Activated T-helper 1 cell treated with anti-CD3 and anti-CD28 coated beads, Interleukin-2, amount 50 U/mL, for 16 hours (primary cell): ENCODE measurements around the gene NPSR1.
"Not testable (repeated sequence)": the region's sequence is repeated elsewhere in the genome, so short reads cannot be mapped to it uniquely, and the experiment has no call there.

Source experiments
- DNase-seq, 2 donors: peaks; one replicate each; pipeline ENCODE4 v3.0.0-alpha.2; 2020; ENCODE audit warnings: low read depth in 1 of 2, low spot score in 1 of 2

NPSR1 gene

DNA sequence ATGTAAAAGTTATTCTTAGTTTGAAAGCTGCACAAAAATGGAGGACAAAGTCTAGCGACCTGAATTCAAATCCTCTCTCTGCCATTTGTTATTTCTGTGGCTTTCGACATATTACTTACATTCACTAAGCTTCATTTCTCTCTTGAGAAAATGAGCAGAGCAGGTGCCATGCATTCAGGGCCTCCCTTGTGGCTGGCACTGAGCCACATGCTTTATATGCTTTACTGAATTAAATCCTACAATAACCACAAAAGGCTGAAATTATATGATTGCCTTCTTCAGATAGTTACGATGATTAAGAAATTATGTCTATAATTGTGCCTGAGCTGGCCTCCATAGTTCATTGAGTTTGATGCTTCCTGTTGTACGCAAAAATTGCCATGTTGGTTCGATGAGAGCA lies 98.7 kb downstream of the NPSR1 start:
- DNase-seq, result no peak

DNA sequence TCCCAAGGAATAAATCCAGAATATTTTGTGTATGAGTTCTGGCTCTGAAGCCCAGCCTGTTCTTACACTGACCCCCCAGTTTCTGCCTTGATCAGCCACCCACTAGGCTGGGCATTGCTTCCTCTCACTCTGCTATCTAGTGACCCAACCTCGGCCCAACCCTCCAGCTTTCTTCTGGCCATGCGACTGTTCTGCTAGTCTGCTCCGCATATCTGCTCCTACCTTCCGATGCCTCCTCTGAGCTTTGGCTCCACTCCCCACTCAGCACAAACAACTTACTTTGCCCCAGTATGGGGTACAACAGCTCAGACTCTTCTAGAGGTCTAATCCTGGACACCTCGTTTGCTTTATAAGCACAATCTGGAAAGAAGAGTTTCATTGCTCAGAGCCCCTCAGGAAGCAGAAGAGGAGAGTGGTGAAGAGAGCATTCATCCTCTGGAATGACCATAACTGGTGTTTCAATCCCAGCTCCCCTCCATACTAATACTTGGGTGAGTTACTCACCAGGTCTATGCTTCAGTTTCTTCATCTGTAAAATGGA lies 99.6 kb downstream of the NPSR1 start:
- DNase-seq, result no peak

GRCh38 chr7:34758111-34758601 lies 100.1 kb downstream of the NPSR1 start:
- DNase-seq, result no peak

DNA sequence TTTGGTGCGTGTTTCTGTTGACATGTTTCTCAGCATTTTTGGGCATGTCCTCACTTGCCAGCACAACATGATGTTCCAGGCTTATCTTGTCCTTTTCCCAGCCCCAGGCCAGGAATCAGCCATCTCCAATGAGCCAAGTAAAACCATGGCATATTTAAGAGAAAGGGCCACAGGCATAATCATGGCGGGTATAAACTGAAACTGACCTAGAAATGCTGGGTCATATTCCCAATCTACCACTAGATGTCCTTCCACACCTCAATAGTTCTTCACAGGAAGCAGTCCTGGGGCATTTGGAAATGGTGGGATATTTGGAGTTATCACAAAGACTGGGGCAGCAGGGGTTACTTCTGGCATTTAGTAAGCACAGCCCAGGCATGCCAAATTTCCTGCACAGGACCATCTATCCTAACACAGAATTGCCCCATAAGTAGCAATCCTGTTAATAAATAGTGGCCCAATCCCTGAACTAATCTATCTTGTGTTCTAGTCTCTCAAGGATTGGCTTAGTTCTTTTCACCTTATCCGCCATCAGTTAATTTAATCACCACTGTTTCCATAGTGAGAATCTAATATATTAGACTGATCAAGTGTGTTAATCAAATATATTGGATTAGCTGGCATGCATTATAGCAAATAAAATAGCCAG lies 101.6 kb downstream of the NPSR1 start:
- DNase-seq, result no peak

DNA sequence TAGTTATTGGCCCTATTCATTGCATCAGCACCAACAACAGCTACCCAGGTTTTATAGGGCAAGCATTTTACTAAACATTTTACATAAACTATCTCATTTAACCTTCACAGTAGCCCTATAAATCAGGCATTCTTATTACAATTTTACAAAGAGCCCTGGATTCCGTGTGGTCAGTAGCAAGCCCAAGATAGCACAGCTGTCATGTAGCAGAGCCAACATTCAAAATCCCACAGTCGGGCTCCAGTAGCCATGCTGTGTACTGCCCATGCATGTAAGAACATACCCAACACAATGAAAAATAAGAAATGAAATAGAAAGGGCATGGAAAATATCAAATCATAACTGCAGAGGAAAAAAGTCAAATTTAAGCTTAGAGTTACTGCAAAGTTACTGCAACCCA lies 102.3 kb downstream of the NPSR1 start:
- no peak for DNase-seq

GRCh38 chr7:34761206-34761605 lies 103.2 kb downstream of the NPSR1 start:
- no peak for DNase-seq

DNA sequence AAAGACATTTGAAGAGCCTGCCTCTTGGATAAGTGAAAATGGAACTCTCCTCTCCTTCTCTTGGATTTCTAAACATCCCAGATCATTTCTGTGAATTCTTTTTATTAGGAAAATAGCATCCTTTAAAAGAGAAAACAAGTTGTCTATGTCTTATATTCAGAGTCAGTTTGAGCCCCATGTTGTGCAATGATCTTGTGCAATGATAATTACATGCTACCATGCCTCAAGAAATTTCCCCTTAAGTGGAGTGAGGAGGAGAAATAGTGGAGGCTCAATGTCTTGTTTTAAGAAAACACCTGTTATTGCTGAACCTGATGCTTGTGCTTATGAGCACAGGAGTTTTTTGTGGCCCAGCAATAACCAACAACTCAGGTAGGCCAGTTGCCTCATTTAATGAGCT lies 103.6 kb downstream of the NPSR1 start:
- no peak for DNase-seq

DNA sequence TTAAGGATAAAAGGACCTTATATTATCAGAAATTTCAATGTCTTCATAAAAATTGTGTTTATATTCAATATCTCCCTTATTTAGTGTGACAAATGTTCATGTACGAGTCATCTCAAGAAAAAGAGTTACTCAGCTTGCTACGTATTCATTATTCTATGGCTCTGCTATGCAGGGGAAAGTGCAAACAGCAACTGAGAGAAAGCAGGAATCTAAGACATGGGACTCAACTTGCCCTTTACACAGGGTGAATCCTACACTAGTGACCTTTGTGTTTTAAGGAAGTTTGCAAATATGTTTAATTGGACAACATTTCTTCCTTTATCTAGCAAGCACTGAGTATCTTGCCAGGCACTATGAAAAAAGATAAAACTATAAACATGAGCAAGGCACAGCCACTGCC lies 104.7 kb downstream of the NPSR1 start:
- no peak for DNase-seq

DNA sequence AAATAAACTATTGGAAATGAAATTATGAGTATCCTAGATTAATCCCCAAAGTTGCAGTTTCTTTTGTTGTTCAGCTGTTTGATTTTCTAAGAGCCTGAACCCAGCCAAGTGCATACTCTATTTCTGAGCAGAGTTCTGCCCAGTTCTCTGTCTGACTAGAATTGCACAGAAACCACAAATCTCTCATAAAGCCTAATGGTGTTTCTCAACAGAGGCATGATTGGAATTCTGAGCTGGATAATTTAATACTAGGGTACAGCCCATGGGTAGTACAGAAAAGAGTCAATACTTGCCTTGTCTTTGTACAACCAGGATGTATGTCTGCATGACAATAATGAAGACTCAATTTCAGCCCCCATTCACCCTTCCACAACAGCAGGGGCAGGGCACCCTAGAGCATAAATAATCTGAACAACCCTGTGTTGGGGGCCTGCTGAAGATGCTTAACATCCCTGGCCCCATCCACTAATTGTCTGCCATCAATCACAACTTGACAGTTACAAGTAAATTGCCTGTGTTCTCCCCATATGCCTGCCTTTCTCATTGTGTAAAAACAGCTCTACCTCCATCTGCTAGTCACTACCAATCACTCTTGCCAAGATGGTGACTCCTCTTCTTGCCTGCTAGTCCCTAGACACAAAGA lies 114.4 kb downstream of the NPSR1 start:
- no peak for DNase-seq

DNA sequence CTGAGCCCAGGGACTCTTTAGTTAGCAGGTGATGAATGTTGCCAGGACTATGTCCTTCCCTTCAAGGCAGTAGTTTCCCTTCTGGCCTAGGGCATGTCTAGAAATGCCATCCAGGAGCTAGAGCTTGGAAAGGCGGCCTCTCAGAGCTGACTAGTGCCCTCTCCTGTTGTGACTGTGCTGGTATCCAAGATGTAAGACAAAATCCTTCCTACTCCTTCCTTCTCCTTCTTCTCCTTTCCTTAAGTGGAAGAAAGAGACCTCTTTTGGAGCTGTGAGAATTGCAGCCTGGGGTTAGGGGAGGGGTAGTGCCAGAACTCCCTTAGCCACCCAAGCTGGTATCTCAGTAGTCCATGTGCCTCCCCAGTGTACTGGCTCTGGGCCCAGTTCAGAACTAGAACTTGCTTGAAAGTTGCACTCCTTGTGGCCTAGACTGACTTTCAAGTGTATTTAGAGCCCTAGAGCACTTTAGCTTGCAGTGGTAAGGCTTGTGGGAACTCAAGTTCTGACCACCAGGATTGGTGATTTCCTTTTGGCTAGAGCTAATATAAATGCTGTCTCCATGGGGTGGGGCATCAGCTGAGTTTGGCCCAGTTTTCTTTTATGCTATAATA lies 118.8 kb downstream of the NPSR1 start:
- DNase-seq, result no peak

- DNase-seq, result no peak
Observed at GRCh38 chr7:34780546-34780945, 122.5 kb downstream of the NPSR1 start.

GRCh38 chr7:34787586-34787985 lies 129.6 kb downstream of the NPSR1 start:
- DNase-seq, result no peak

DNA sequence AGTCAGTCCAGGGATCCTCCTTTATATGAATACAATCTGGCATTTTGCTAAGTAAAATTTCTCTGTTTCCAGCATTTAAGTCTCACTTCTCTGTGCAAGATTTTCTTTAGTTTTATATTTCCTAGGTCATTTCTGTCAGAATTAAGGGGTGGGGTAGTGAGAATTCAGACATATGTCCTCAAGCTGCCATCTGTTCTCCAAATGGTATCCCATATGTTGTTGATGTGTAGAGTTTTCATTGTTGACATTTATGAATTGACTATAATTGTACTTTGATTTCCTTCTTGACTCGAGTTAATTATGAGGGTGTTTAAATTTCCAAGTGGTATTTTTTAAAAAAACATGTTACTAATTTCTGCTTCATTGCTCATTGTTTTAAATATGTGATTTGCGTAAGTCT lies 148.8 kb downstream of the NPSR1 start:
- no peak for DNase-seq

GRCh38 chr7:34807548-34808340 lies 149.7 kb downstream of the NPSR1 start:
- no peak for DNase-seq

DNA sequence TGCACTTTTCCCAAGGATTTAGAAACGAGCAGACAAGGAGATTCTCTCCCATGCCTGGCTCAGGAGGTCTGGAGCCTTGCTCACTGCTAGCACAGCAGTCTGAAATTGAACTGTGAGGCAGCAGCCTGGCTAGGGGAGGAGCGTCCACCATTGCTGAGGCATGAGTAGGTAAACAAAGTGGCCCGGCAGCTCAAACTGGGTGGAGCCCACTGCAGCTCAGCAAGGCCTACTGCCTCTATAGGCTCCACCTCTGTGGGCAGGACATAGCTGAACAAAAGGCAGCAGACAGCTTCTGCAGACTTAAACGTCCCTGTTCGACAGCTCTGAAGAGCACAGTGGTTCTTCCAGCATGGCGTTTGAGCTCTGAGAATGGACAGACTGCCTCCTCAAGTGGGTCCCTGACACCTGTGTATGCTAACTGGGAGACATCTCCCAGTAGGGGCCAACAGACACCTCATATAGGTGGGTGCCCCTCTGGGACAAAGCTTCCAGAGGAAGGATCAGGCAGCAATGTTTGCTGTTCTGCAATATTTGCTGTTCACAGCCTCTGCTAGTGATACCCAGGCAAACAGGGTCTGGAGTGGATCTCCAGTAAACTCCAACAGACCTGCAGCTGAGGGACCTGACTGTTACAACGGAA lies 156.3 kb downstream of the NPSR1 start:
- DNase-seq, result not testable (repeated sequence)

DNA sequence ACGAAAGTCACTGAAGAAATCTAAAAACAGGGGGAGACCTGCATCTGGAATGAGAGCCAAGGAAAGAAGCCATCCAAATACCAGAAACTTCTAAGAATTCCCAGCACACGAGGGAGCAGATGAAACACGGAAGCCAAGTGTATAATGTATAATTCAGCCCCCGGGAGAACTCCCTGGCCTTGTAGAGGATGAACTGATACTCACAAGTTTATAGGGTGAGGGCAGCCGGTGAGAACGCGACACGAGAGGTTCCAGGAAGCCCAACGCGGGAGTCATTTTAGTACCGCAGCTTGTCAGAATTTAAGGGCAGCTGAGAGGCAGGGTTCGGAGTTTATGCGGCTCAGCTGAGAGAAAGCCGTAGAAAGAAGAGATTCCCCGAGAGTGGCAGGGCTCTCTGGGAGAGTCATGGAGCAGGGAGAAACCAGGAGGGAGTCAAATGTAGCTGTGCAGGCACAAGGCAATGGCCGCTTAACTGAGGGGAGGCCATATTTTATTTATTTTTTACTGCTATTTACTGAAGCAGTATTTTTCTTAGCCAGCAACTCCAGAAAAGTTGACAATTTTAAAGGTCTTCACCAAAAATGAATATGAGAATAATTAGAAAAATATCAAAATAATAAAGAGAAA lies 164.0 kb downstream of the NPSR1 start:
- DNase-seq, result no peak

- peak; percentile 5 to 23 for DNase-seq
Observed at GRCh38 chr7:34823650-34824258, 165.7 kb downstream of the NPSR1 start.

DNA sequence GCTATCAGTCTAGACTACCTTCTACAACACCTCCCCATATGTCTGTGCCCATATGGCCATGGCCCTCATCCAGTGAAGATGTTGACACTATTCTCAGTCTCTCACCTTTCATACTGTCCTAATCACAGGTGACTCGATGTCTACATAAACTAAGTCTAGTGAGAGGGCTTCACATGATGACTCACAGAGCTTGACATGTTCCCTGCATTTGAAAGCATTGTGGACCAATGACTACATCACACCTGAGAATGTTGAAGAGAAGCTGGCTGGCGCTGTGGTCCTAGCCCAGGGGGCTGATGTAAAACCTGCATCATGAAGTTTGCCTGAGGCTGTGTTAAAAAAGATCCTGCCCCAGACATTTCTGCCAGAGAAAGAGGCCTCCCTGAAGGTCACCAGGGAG lies 167.2 kb downstream of the NPSR1 start:
- no peak for DNase-seq

GRCh38 chr7:34830390-34830789 lies 172.4 kb downstream of the NPSR1 start:
- no peak for DNase-seq

DNA sequence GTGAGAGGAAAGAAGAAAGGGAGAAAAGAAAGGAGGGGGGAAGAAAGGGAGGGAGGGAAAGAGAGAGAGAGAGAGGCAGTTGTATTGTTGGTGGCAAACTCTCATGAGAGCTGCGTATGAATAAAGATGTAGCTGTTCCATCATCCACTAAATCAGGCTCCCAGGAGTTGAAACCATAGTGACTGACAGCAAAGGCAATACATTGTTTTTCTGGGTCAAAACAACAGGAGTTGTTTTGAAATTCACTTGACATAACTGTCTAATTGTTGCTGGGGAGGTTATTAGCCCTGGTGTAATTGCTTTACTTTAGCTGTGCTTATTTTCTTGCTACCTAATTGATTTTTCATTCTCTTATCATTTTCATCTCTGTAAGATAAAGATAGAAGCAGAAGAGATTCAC lies 173.4 kb downstream of the NPSR1 start:
- DNase-seq, result no peak
